ENCODE results near the gene ELL2. TPM values are rescaled to one million over a fixed set of nuclear protein-coding genes. Genes with fewer than 3 reads are reported as not detected.

Gene ELL2
- total RNA-seq, 2 donors from 2014 or later: 80.0 to 104 TPM

GRCh38 chr5:95918421-95919006, 43.1 kb downstream of the ELL2 start:
- intact Hi-C loops (cut with DNase I): no loop called here
- H3K9me3 ChIP-seq: no peaks in the 10 kb centered on the region
- 77% methylated on average over 3 of the region's 3 CpGs for WGBS
- DNase-seq (ENCODE audit: low spot score): no peak
- no peaks in the 10 kb centered on the region for H3K27me3 ChIP-seq (replicated peaks; ENCODE audit: insufficient read depth)
- no peak overlapping the region for H3K4me3 ChIP-seq
- H3K27ac ChIP-seq: no peak overlapping the region
- TF ChIP-seq POLR2A (IDR thresholded peaks at IDR 0.05) (no peak), POLR2AphosphoS5 (IDR thresholded peaks at IDR 0.05) (no peak), CTCF (IDR thresholded peaks at IDR 0.05) (no peak)
- no peaks in the 10 kb centered on the region for H3K4me1 ChIP-seq (replicated peaks)
- no peaks in the 10 kb centered on the region for H3K36me3 ChIP-seq

GRCh38 chr5:95917207-95917606, 44.4 kb downstream of the ELL2 start:
- Histone ChIP-seq H3K27me3 (replicated peaks; ENCODE audit: insufficient read depth) (no peaks in the 10 kb centered on the region), H3K9me3 (no peaks in the 10 kb centered on the region), H3K4me3 (no peak overlapping the region), H3K4me1 (replicated peaks) (no peaks in the 10 kb centered on the region), H3K27ac (no peak overlapping the region), H3K36me3 (no peaks in the 10 kb centered on the region)
- TF ChIP-seq CTCF (IDR thresholded peaks at IDR 0.05) (no peak), POLR2AphosphoS5 (IDR thresholded peaks at IDR 0.05) (no peak), POLR2A (IDR thresholded peaks at IDR 0.05) (no peak)
- DNase-seq (ENCODE audit: low spot score): no peak
- intact Hi-C loops (cut with DNase I): no loop called here

- Histone ChIP-seq H3K4me1 (replicated peaks) (no peaks in the 10 kb centered on the region), H3K9me3 (no peaks in the 10 kb centered on the region), H3K4me3 (no peak overlapping the region), H3K27ac (no peak overlapping the region), H3K27me3 (replicated peaks; ENCODE audit: insufficient read depth) (no peaks in the 10 kb centered on the region), H3K36me3 (no peaks in the 10 kb centered on the region)
- TF ChIP-seq CTCF (IDR thresholded peaks at IDR 0.05) (no peak), POLR2AphosphoS5 (IDR thresholded peaks at IDR 0.05) (no peak), POLR2A (IDR thresholded peaks at IDR 0.05) (no peak)
- 82% methylated on average over 4 of the region's 4 CpGs for WGBS
- DNase-seq (ENCODE audit: low spot score): no peak
- intact Hi-C loops (cut with DNase I): no loop called here
Observed at GRCh38 chr5:95916687-95917085, 45.0 kb downstream of the ELL2 start.

- TF ChIP-seq POLR2AphosphoS5 (IDR thresholded peaks at IDR 0.05): no peak
- no peak for TF ChIP-seq CTCF (IDR thresholded peaks at IDR 0.05)
- TF ChIP-seq POLR2A (IDR thresholded peaks at IDR 0.05): no peak
- Histone ChIP-seq H3K4me1 (replicated peaks) (no peaks in the 10 kb centered on the region), H3K27me3 (replicated peaks; ENCODE audit: insufficient read depth) (no peaks in the 10 kb centered on the region), H3K36me3 (no peaks in the 10 kb centered on the region), H3K9me3 (no peaks in the 10 kb centered on the region), H3K27ac (no peak overlapping the region), H3K4me3 (no peak overlapping the region)
- intact Hi-C loops (cut with DNase I): no loop called here
- WGBS: 76% methylated on average over 3 of the region's 3 CpGs
- no peak for DNase-seq (ENCODE audit: low spot score)
Observed at GRCh38 chr5:95915999-95916686, 45.5 kb downstream of the ELL2 start.

- no peak for TF ChIP-seq POLR2A (IDR thresholded peaks at IDR 0.05)
- no peak for TF ChIP-seq POLR2AphosphoS5 (IDR thresholded peaks at IDR 0.05)
- TF ChIP-seq CTCF (IDR thresholded peaks at IDR 0.05): no peak
- no peak overlapping the region for H3K4me3 ChIP-seq
- H3K36me3 ChIP-seq: no peaks in the 10 kb centered on the region
- WGBS: 55% methylated on average over 6 of the region's 6 CpGs
- H3K4me1 ChIP-seq (replicated peaks): no peaks in the 10 kb centered on the region
- intact Hi-C loops (cut with DNase I): no loop called here
- H3K27ac ChIP-seq: no peak overlapping the region
- no peak for DNase-seq (ENCODE audit: low spot score)
- H3K9me3 ChIP-seq: no peaks in the 10 kb centered on the region
- no peaks in the 10 kb centered on the region for H3K27me3 ChIP-seq (replicated peaks; ENCODE audit: insufficient read depth)
Observed at GRCh38 chr5:95913663-95914062, 48.0 kb downstream of the ELL2 start.

Measured in prostate gland (tissue), 2 donors.